HG03097 (cell line): ENCODE measurements around the gene ADCK2.
"Not testable (repeated sequence)": the region's sequence is repeated elsewhere in the genome, so short reads cannot be mapped to it uniquely, and the experiment has no call there.

Experiments used
- ATAC-seq: cut with Tn5 transposase; IDR thresholded peaks from one replicate; pipeline ENCODE4 v1.9.1; 2021; ENCODE audit not compliant: unreplicated experiment, low FRiP score

Gene ADCK2

DNA sequence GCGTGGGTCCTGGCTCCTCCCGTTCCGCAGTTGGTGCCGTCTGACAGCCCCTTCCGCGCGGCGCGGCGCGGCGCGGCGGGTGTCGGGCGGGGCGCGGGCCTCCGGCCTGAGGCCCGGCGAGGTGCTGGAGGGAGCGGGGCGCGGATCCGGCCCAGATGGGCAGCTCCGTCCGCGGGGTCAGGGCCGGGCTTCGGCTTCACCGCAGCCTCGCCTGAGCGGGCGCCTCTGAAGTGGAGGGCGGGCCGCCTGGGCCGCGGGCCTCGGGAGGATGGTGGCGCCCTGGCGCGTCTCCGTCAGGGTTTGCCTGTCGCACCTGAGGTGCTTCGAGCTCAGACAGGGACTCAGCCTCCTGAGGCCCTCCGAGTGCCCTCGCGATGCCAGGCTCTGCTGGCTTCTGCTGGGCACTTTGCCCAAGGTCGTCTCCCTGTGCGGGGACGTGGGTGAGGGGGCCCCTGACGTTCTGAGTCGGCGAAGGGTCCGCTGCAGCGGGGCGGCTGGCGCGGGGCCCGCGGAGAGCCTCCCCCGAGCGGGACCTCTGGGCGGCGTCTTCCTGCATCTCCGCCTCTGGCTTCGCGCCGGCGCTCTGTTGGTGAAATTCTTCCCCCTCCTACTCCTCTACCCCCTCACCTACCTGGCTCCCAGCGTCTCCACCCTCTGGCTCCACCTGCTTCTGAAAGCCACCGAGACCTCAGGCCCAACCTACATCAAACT, 473 bp downstream of the ADCK2 start:
- peak; percentile 34 for ATAC-seq

- ATAC-seq = no peak
Measured at GRCh38 chr7:140673774-140674155, 1.0 kb downstream of the ADCK2 start.

- no peak for ATAC-seq
Measured at GRCh38 chr7:140674356-140674800, 1.6 kb downstream of the ADCK2 start.

GRCh38 chr7:140674899-140675701, 2.4 kb downstream of the ADCK2 start:
- no peak for ATAC-seq

GRCh38 chr7:140675726-140676125, 3.0 kb downstream of the ADCK2 start:
- no peak for ATAC-seq

GRCh38 chr7:140676306-140676705, 3.6 kb downstream of the ADCK2 start:
- peak; percentile 47 for ATAC-seq

GRCh38 chr7:140676956-140677355, 4.2 kb downstream of the ADCK2 start:
- ATAC-seq = not testable (repeated sequence)

- no peak for ATAC-seq
Measured at GRCh38 chr7:140677496-140677895, 4.8 kb downstream of the ADCK2 start.

- no peak for ATAC-seq
Measured at GRCh38 chr7:140678081-140678815, 5.5 kb downstream of the ADCK2 start.

- ATAC-seq = no peak
Measured at GRCh38 chr7:140678816-140679130, 6.0 kb downstream of the ADCK2 start.

- no peak for ATAC-seq
Measured at GRCh38 chr7:140679186-140679585, 6.4 kb downstream of the ADCK2 start.

DNA sequence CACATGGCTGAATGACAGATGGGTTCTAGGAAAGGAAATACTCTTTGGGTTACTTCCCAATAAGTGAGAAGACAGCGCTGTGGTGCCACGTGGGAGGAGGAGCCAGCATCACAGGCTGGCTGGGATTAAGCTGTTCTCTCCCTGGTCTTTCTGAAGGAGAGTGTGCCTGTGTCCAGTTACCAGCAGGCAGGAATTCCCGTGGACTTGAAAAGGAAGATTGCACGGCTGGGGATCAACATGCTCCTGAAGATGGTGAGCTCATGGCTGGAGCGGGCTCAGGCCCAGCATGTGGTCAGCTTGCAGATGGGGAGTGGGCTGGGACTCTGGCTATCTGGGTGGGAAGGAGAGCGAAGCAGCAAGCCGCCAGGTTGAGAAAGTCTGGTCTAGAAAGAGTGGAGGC, 8.1 kb downstream of the ADCK2 start:
- no peak for ATAC-seq

GRCh38 chr7:140681766-140682165, 9.0 kb downstream of the ADCK2 start:
- no peak for ATAC-seq

DNA sequence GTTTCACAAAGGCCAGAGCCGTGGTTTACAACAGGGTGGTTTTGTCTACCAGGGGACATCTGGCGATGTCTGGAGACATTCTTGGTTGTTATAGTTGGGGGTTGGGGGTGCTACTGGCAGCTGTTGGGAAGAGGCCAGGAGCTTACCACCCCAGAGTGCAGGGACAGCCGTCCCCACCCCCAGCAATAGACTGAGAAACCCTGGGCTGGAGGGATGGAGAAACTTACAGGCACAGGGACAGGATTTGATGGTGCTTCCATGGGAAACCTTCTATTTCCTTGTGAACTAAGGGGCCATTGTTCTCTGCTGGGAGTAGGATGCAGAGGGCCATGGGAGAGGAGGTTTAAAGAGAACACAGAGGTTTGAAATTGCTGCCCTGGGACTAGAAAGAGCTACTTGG, 10.9 kb downstream of the ADCK2 start:
- no peak for ATAC-seq

DNA sequence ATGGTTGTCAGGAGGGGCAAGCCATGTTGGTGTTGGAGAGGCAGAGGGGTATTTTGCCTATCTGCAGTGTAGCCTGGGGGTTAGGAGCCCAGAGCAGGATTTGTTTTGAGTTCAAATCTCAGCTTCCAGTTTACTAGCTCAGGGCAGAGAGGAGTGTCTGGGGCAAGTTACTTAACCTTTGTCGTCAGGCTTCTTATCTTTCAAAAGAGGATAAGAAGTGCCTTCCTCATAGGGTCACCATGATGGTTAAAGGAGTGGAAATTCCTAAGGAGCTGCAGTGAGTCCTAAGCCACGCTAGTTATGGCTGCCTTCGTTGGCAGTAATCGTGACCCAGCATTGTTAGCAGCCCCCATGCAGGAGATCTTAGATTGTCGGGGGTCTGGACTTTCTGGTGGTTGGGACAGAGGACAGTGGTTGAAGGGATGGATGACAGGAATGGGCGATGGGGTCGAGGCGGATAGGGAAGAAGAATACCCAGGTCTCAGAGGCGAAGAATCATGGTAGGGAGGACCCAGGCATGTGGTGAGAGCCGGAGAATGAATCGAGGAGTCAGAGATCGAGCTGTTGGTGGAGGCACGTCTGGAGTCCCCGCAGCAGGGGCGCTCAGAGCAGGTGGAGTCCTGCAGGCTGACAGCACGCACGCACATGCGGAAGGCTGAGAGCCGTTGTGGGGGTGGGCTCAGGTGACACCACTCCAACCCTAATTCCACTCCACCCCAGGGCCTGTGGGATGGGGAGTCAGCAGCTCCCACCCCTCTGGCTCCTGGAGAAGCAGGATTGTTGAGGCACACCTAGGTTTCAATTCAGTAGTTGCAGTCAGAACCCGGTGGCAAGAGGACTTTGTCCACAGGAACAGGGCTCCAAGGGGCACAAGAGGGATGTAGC, 11.6 kb downstream of the ADCK2 start:
- ATAC-seq = no peak

DNA sequence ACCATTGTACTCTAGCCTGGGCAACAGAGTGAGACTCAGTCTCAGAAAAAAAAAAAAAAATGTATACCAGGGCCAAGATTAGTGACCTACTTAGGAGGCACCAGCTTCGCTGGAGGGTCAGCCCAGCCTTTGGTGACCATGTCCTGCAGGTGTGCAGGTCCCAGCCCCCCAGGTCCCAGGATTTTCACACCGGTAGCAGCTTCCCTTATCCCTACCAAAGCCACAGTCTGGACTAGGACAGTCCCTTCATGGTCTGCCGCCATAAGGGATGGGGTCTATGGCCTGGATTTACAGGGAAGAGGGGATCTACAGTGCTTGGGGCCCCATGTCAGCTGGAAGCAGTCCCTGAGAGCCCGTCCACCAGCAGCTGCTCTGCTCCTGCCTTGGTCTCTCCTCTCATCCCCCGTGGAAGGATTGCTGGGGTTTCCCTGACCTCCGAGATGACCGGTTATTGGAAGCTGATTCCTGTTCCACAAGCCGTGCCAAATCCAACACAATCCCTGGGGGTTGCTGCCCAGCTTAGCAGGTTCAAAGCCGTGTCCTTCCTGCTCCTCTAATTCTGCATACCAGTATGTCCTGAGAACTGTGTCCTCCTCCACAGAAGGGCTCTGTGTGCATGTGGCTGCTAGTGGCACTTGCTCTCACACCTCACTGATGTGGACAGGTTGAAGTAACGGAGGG, 12.8 kb downstream of the ADCK2 start:
- no peak for ATAC-seq

GRCh38 chr7:140686921-140687320, 14.2 kb downstream of the ADCK2 start:
- no peak for ATAC-seq

- no peak for ATAC-seq
Measured at GRCh38 chr7:140688341-140688740, 15.6 kb downstream of the ADCK2 start.

- no peak for ATAC-seq
Measured at GRCh38 chr7:140689199-140690152, 16.7 kb downstream of the ADCK2 start.
